ENCODE measurements around the gene PLXDC1. TPM values are rescaled to one million over a fixed set of nuclear protein-coding genes. Genes with fewer than 3 reads are reported as not detected.

PLXDC1 gene
- total RNA-seq, 3 donors from 2014 or later = 11.8 to 37.7 (median 23.1) TPM

- Histone ChIP-seq H3K4me3 (no peak overlapping the region), H3K9me3 (no peaks in the 10 kb centered on the region), H3K27ac (peak overlapping the region; percentile 45 to 66), H3K36me3 (no peaks in the 10 kb centered on the region), H3K27me3 (no peaks in the 10 kb centered on the region), H3K4me1 (no peaks in the 10 kb centered on the region)
- DNase-seq (ENCODE audit: low spot score in 2 of 2) = no peak
- intact Hi-C loops (cut with DNase I; ENCODE audit: low total_unique reads) = no loop called here
- TF ChIP-seq POLR2A (IDR thresholded peaks at IDR 0.05) (no peak), CTCF (IDR thresholded peaks at IDR 0.05) (no peak), POLR2AphosphoS5 (IDR thresholded peaks at IDR 0.05) (no peak)
Measured at GRCh38 chr17:39094607-39095308, 56.7 kb downstream of the PLXDC1 start.

- TF ChIP-seq CTCF (IDR thresholded peaks at IDR 0.05) = no peak
- TF ChIP-seq POLR2AphosphoS5 (IDR thresholded peaks at IDR 0.05) = no peak
- TF ChIP-seq POLR2A (IDR thresholded peaks at IDR 0.05) = no peak
- intact Hi-C loops (cut with DNase I; ENCODE audit: low total_unique reads) = no loop called here
Measured at GRCh38 chr17:39092692-39093230, 58.7 kb downstream of the PLXDC1 start.

GRCh38 chr17:39090908-39091665, 60.4 kb downstream of the PLXDC1 start:
- H3K9me3 ChIP-seq = no peaks in the 10 kb centered on the region
- intact Hi-C loops (cut with DNase I; ENCODE audit: low total_unique reads) = loop anchor here (1.0 kb wide), 1 partner anchor 9 kb away; no protein-coding TSS in a partner anchor
- no peaks in the 10 kb centered on the region for H3K27me3 ChIP-seq
- TF ChIP-seq CTCF (IDR thresholded peaks at IDR 0.05) (no peak), POLR2AphosphoS5 (IDR thresholded peaks at IDR 0.05) (no peak), POLR2A (IDR thresholded peaks at IDR 0.05) (no peak)
- H3K27ac ChIP-seq = peak overlapping the region in 1 of 2 donors; percentile 19
- DNase-seq (ENCODE audit: low spot score in 2 of 2) = no peak
- no peaks in the 10 kb centered on the region for H3K4me1 ChIP-seq
- H3K4me3 ChIP-seq = no peak overlapping the region
- H3K36me3 ChIP-seq = no peaks in the 10 kb centered on the region

More at GRCh38 chr17:39092692-39093230, 58.7 kb downstream of the PLXDC1 start:
- H3K9me3 ChIP-seq = no peaks in the 10 kb centered on the region
- no peaks in the 10 kb centered on the region for H3K36me3 ChIP-seq
- no peak overlapping the region for H3K4me3 ChIP-seq
- no peak for DNase-seq (ENCODE audit: low spot score in 2 of 2)
- H3K27me3 ChIP-seq = no peaks in the 10 kb centered on the region
- no peak overlapping the region for H3K27ac ChIP-seq
- no peaks in the 10 kb centered on the region for H3K4me1 ChIP-seq

GRCh38 chr17:39090400-39090799, 61.0 kb downstream of the PLXDC1 start:
- Histone ChIP-seq H3K9me3 (no peaks in the 10 kb centered on the region), H3K4me1 (no peaks in the 10 kb centered on the region), H3K36me3 (no peaks in the 10 kb centered on the region), H3K4me3 (no peak overlapping the region), H3K27ac (peak overlapping the region in 1 of 2 donors; percentile 19), H3K27me3 (no peaks in the 10 kb centered on the region)
- intact Hi-C loops (cut with DNase I; ENCODE audit: low total_unique reads) = no loop called here
- DNase-seq (ENCODE audit: low spot score in 2 of 2) = no peak
- TF ChIP-seq CTCF (IDR thresholded peaks at IDR 0.05) (no peak), POLR2AphosphoS5 (IDR thresholded peaks at IDR 0.05) (no peak), POLR2A (IDR thresholded peaks at IDR 0.05) (no peak)

GRCh38 chr17:39084558-39084957, 66.9 kb downstream of the PLXDC1 start:
- no peak for TF ChIP-seq CTCF (IDR thresholded peaks at IDR 0.05)
- no peak for TF ChIP-seq POLR2AphosphoS5 (IDR thresholded peaks at IDR 0.05)
- no peak for TF ChIP-seq POLR2A (IDR thresholded peaks at IDR 0.05)
- Histone ChIP-seq H3K27ac (no peak overlapping the region), H3K27me3 (no peaks in the 10 kb centered on the region), H3K9me3 (no peaks in the 10 kb centered on the region), H3K4me3 (no peak overlapping the region), H3K36me3 (no peaks in the 10 kb centered on the region), H3K4me1 (no peaks in the 10 kb centered on the region)
- DNase-seq (ENCODE audit: low spot score in 2 of 2) = no peak
- intact Hi-C loops (cut with DNase I; ENCODE audit: low total_unique reads) = no loop called here
